Neural cell (in vitro differentiated cells): ENCODE measurements around the gene ST6GAL1. TPM values are rescaled to one million over a fixed set of nuclear protein-coding genes. Genes with fewer than 3 reads are reported as not detected.

Experiments
- H2AFZ ChIP-seq: fragments of 200-600, 300-800 bp; sonication (generic), shearing (Covaris generic); 2 replicates; pipeline ENCODE4 v1.6.0; 2014; ENCODE audit warnings: low read depth, mild to moderate bottlenecking, antibody characterized with exemption, low read length, moderate library complexity
- H3F3A ChIP-seq: fragments of 200-600 bp; shearing (Covaris generic); 2 replicates; pipeline ENCODE4 v1.6.1; 2016; ENCODE audit warnings: mild to moderate bottlenecking, moderate library complexity, mixed read lengths, antibody characterized with exemption, low read length; ENCODE audit not compliant: insufficient read depth, poor library complexity, severe bottlenecking
- H3K27ac ChIP-seq: fragments of 200-600, 300-800 bp; sonication (generic), shearing (Covaris generic); 2 replicates; pipeline ENCODE4 v1.5.1; 2014; ENCODE audit warnings: mild to moderate bottlenecking, low read length, moderate library complexity
- H3K27me3 ChIP-seq: fragments of 300-800, 200-600 bp; sonication (generic), shearing (Covaris generic); 2 replicates; pipeline ENCODE4 v1.6.0; 2014; ENCODE audit warnings: mild to moderate bottlenecking, low read depth, low read length, moderate library complexity; ENCODE audit not compliant: insufficient read depth
- H3K36me3 ChIP-seq: fragments of 300-800, 200-600 bp; sonication (generic), shearing (Covaris generic); 2 replicates; pipeline ENCODE4 v1.5.1; 2014; ENCODE audit warnings: mild to moderate bottlenecking, antibody characterized with exemption, low read length, moderate library complexity; ENCODE audit not compliant: insufficient read depth
- H3K4me2 ChIP-seq: fragments of 300-800, 200-600 bp; sonication (generic), shearing (Covaris generic); 2 replicates; pipeline ENCODE4 v1.6.0; 2014; ENCODE audit warnings: mild to moderate bottlenecking, low read length
- H3K4me3 ChIP-seq: fragments of 300-800, 200-600 bp; sonication (generic), shearing (Covaris generic); 2 replicates; pipeline ENCODE4 v1.5.1; 2014; ENCODE audit warnings: mild to moderate bottlenecking, low read length, moderate library complexity
- H3K79me2 ChIP-seq: fragments of 200-600 bp; shearing (Covaris generic); replicated peaks from 2 replicates; pipeline ENCODE4 v1.6.0; 2014; ENCODE audit warnings: mild to moderate bottlenecking, low read length, moderate library complexity; ENCODE audit not compliant: insufficient read depth
- H3K9ac ChIP-seq: fragments of 300-800, 200-600 bp; sonication (generic), shearing (Covaris generic); 2 replicates; pipeline ENCODE4 v1.6.1; 2016; ENCODE audit warnings: mild to moderate bottlenecking, low read length, mixed read lengths
- H3K9me2 ChIP-seq: fragments of 200-600 bp; shearing (Covaris generic); 2 replicates; pipeline ENCODE4 v1.6.1; 2016; ENCODE audit warnings: mild to moderate bottlenecking, low read length, mixed read lengths; ENCODE audit not compliant: insufficient read depth
- H3K9me3 ChIP-seq: fragments of 200-600, 300-800 bp; sonication (generic), shearing (Covaris generic); 2 replicates; pipeline ENCODE4 v1.6.1; 2016; ENCODE audit warnings: mild to moderate bottlenecking, mixed run types, low read length, moderate library complexity, mixed read lengths
- H4K20me1 ChIP-seq: fragments of 200-600 bp; shearing (Covaris generic); 2 replicates; pipeline ENCODE4 v1.6.1; 2016; ENCODE audit warnings: mild to moderate bottlenecking, mixed run types; ENCODE audit not compliant: insufficient read depth
- EP300 ChIP-seq: fragments of 450-650 bp; conservative IDR thresholded peaks from 2 replicates; pipeline ENCODE4 v1.6.1; 2014; ENCODE audit warnings: antibody characterized with exemption, mild to moderate bottlenecking, moderate library complexity; ENCODE audit not compliant: poor library complexity, severe bottlenecking
- EZH2 ChIP-seq: fragments of 200-600, 300-800 bp; shearing (Covaris generic), sonication (generic); IDR thresholded peaks from 2 replicates; pipeline ENCODE4 v1.6.1; 2014; ENCODE audit warnings: antibody characterized with exemption, low read length, borderline replicate concordance, mild to moderate bottlenecking; ENCODE audit not compliant: insufficient read depth, poor library complexity, severe bottlenecking
- MXI1 ChIP-seq: fragments of 450-650 bp; conservative IDR thresholded peaks from 2 replicates; pipeline ENCODE4 v1.6.1; 2014; ENCODE audit warnings: antibody characterized with exemption, mild to moderate bottlenecking; ENCODE audit not compliant: poor library complexity, severe bottlenecking
- POLR2AphosphoS5 ChIP-seq: IDR thresholded peaks from 2 replicates; pipeline ENCODE4 v1.6.1; 2012
- RAD21 ChIP-seq: fragments of 450-650 bp; conservative IDR thresholded peaks from 2 replicates; pipeline ENCODE4 v1.6.1; 2014; ENCODE audit warnings: antibody characterized with exemption, mild to moderate bottlenecking, moderate library complexity
- REST ChIP-seq: IDR thresholded peaks from 2 replicates; pipeline ENCODE4 v1.6.1; 2012; ENCODE audit warnings: borderline replicate concordance
- SMC3 ChIP-seq: fragments of 450-650 bp; conservative IDR thresholded peaks from 2 replicates; pipeline ENCODE4 v1.6.1; 2014; ENCODE audit warnings: antibody characterized with exemption, mild to moderate bottlenecking, moderate library complexity; ENCODE audit not compliant: poor library complexity
- TAF1 ChIP-seq: IDR thresholded peaks from 2 replicates; pipeline ENCODE4 v1.6.1; 2012; ENCODE audit warnings: low read depth
- polyA plus RNA-seq: library from polyadenylated mRNA; depleted of rRNA; stranded (reverse); fragments of >200 nt; gene quantifications from 2 replicates; pipeline ENCODE4 v1.2.3, GENCODE V29; 2014
- TF ChIP-seq, protein P1 (sequence below): fragments of 450-650 bp; IDR thresholded peaks from 2 replicates; pipeline ENCODE4 v1.5.1; 2014; ENCODE audit warnings: antibody characterized with exemption, mild to moderate bottlenecking, moderate library complexity; ENCODE audit not compliant: poor library complexity, severe bottlenecking

ST6GAL1 gene
- polyA plus RNA-seq, 1 donor from 2014 or later = 17.6 TPM

GRCh38 chr3:187077537-187077936, 147.2 kb downstream of the ST6GAL1 start:
- H3K9ac ChIP-seq = no peak overlapping the region
- H3K9me3 ChIP-seq = no peaks in the 10 kb centered on the region
- no peak overlapping the region for H3K4me2 ChIP-seq
- no peaks in the 10 kb centered on the region for H3K36me3 ChIP-seq
- no peaks in the 10 kb centered on the region for H3K79me2 ChIP-seq
- TF ChIP-seq EP300 (no peak), REST (no peak), MXI1 (no peak), SMC3 (no peak), POLR2AphosphoS5 (no peak), TAF1 (no peak), EZH2 (no peak), RAD21 (no peak)
- TF ChIP-seq, protein P1, sequence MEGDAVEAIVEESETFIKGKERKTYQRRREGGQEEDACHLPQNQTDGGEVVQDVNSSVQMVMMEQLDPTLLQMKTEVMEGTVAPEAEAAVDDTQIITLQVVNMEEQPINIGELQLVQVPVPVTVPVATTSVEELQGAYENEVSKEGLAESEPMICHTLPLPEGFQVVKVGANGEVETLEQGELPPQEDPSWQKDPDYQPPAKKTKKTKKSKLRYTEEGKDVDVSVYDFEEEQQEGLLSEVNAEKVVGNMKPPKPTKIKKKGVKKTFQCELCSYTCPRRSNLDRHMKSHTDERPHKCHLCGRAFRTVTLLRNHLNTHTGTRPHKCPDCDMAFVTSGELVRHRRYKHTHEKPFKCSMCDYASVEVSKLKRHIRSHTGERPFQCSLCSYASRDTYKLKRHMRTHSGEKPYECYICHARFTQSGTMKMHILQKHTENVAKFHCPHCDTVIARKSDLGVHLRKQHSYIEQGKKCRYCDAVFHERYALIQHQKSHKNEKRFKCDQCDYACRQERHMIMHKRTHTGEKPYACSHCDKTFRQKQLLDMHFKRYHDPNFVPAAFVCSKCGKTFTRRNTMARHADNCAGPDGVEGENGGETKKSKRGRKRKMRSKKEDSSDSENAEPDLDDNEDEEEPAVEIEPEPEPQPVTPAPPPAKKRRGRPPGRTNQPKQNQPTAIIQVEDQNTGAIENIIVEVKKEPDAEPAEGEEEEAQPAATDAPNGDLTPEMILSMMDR = no peak
- no peaks in the 10 kb centered on the region for H3K27me3 ChIP-seq
- H3K27ac ChIP-seq = no peak overlapping the region
- no peak overlapping the region for H2AFZ ChIP-seq
- H4K20me1 ChIP-seq = no peaks in the 10 kb centered on the region
- H3K9me2 ChIP-seq = no peaks in the 10 kb centered on the region
- no peaks in the 10 kb centered on the region for H3F3A ChIP-seq
- H3K4me3 ChIP-seq = no peak overlapping the region

DNA sequence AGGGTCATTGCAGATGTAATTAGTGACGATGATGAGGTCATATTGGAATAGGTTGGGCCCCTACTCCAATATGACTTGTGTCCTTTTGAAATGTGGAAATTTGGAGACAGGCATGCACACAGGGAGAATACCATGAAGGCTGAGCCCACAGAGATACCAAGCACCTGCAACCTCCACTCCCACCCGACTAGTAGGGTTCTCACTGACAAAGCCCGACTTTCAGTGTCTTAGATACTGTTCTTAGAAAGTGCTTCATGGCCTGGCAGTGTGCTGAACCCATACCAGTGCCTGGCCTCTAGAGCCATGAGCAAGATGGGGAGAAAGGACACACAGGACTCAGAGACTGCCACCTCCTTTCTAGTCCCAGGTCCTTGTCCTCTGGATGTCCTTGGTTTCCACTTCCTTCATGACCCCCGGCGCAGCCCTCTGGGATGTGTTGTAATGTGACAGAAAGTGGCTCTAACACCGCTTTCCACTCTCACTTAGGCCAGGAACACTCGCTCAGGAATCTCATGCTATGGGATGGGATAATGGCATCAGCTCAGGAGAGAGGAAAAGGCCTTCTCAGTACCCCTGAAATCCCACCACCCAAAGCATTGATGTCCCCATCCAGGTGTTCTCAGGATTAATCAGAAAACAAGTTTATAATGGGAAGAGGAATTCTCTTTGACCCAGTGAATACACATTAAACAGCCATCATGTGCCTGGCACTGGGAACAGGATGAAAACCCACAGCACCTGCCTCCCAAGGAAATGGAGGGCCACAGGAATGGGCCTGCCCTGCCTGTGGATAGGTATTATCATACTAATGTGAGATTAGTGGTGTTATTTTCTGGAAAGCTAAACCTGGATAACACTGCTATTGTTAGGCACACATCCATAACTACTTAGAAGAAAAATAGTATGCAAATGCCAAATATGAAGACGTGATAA, 149.0 kb downstream of the ST6GAL1 start:
- H3K4me2 ChIP-seq = no peak overlapping the region
- H3K9me3 ChIP-seq = no peaks in the 10 kb centered on the region
- H3K27me3 ChIP-seq = no peaks in the 10 kb centered on the region
- H3K36me3 ChIP-seq = no peaks in the 10 kb centered on the region
- H4K20me1 ChIP-seq = no peaks in the 10 kb centered on the region
- no peak overlapping the region for H3K27ac ChIP-seq
- H3K9ac ChIP-seq = no peak overlapping the region
- TF ChIP-seq SMC3 (no peak), EP300 (no peak), TAF1 (no peak), REST (no peak), POLR2AphosphoS5 (no peak), RAD21 (no peak), EZH2 (no peak), MXI1 (no peak)
- TF ChIP-seq, protein P1 = no peak
- H3K79me2 ChIP-seq = no peaks in the 10 kb centered on the region
- no peak overlapping the region for H3K4me3 ChIP-seq
- no peaks in the 10 kb centered on the region for H3F3A ChIP-seq
- no peak overlapping the region for H2AFZ ChIP-seq
- H3K9me2 ChIP-seq = no peaks in the 10 kb centered on the region
